Measurements from ENCODE around the gene PCNA. TPM values are rescaled to one million over a fixed set of nuclear protein-coding genes. Genes with fewer than 3 reads are reported as not detected.

The PCNA gene
- total RNA-seq, 2 donors from 2014 or later = 25.3 to 25.4 TPM

GRCh38 chr20:5146099-5146668, 26.4 kb upstream of the PCNA start:
- DNase-seq (ENCODE audit: low spot score) = no peak
- H3K27me3 ChIP-seq = no peaks in the 10 kb centered on the region
- no peak for TF ChIP-seq CTCF (IDR thresholded peaks at IDR 0.05)
- peaks cover 0 to 96% of the 10 kb centered on the region in 2 donors for H3K4me1 ChIP-seq
- H3K27ac ChIP-seq = no peak overlapping the region
- H3K4me3 ChIP-seq = no peak overlapping the region
- H3K9me3 ChIP-seq = no peaks in the 10 kb centered on the region
- H3K36me3 ChIP-seq = no peaks in the 10 kb centered on the region

- no peak for TF ChIP-seq CTCF (IDR thresholded peaks at IDR 0.05)
- no peak overlapping the region for H3K27ac ChIP-seq
- no peaks in the 10 kb centered on the region for H3K9me3 ChIP-seq
- no peaks in the 10 kb centered on the region for H3K27me3 ChIP-seq
- no peaks in the 10 kb centered on the region for H3K36me3 ChIP-seq
- no peak overlapping the region for H3K4me3 ChIP-seq
- H3K4me1 ChIP-seq = peaks cover 0 to 96% of the 10 kb centered on the region in 2 donors
- no peak for DNase-seq (ENCODE audit: low spot score)
Measured at GRCh38 chr20:5145365-5146098, 25.8 kb upstream of the PCNA start.

- Histone ChIP-seq H3K9me3 (no peaks in the 10 kb centered on the region), H3K27me3 (no peaks in the 10 kb centered on the region), H3K27ac (no peak overlapping the region), H3K4me1 (peaks cover 0 to 92% of the 10 kb centered on the region in 2 donors), H3K4me3 (no peak overlapping the region), H3K36me3 (no peaks in the 10 kb centered on the region)
- no peak for DNase-seq (ENCODE audit: low spot score)
- TF ChIP-seq CTCF (IDR thresholded peaks at IDR 0.05) = no peak
Measured at GRCh38 chr20:5143851-5144250, 24.1 kb upstream of the PCNA start.

- peak overlapping the region in 1 of 2 donors; percentile 6 for H3K27ac ChIP-seq
- peaks cover 0 to 70% of the 10 kb centered on the region in 2 donors for H3K4me1 ChIP-seq
- TF ChIP-seq CTCF (IDR thresholded peaks at IDR 0.05) = no peak
Measured at GRCh38 chr20:5141615-5142014, 21.9 kb upstream of the PCNA start.

GRCh38 chr20:5140195-5140594, 20.4 kb upstream of the PCNA start:
- Histone ChIP-seq H3K27me3 (no peaks in the 10 kb centered on the region), H3K4me1 (peaks cover 0 to 69% of the 10 kb centered on the region in 2 donors), H3K9me3 (no peaks in the 10 kb centered on the region), H3K27ac (no peak overlapping the region), H3K4me3 (no peak overlapping the region), H3K36me3 (no peaks in the 10 kb centered on the region)
- no peak for TF ChIP-seq CTCF (IDR thresholded peaks at IDR 0.05)
- DNase-seq (ENCODE audit: low spot score) = no peak

More at GRCh38 chr20:5141615-5142014, 21.9 kb upstream of the PCNA start:
- Histone ChIP-seq H3K4me3 (no peak overlapping the region), H3K27me3 (no peaks in the 10 kb centered on the region), H3K36me3 (no peaks in the 10 kb centered on the region), H3K9me3 (no peaks in the 10 kb centered on the region)
- DNase-seq (ENCODE audit: low spot score) = no peak

All from right atrium auricular region (tissue), 2 donors.